ENCODE measurements around the gene DNAAF8.

- TF ChIP-seq, protein P1, sequence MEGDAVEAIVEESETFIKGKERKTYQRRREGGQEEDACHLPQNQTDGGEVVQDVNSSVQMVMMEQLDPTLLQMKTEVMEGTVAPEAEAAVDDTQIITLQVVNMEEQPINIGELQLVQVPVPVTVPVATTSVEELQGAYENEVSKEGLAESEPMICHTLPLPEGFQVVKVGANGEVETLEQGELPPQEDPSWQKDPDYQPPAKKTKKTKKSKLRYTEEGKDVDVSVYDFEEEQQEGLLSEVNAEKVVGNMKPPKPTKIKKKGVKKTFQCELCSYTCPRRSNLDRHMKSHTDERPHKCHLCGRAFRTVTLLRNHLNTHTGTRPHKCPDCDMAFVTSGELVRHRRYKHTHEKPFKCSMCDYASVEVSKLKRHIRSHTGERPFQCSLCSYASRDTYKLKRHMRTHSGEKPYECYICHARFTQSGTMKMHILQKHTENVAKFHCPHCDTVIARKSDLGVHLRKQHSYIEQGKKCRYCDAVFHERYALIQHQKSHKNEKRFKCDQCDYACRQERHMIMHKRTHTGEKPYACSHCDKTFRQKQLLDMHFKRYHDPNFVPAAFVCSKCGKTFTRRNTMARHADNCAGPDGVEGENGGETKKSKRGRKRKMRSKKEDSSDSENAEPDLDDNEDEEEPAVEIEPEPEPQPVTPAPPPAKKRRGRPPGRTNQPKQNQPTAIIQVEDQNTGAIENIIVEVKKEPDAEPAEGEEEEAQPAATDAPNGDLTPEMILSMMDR (IDR thresholded peaks at IDR 0.05; ENCODE audit: low read length), result no peak
- TF ChIP-seq EZH2phosphoT487 (IDR thresholded peaks at IDR 0.05; ENCODE audit: low read length), result no peak
Observed at GRCh38 chr16:4766875-4767628, 32.7 kb downstream of the DNAAF8 start, which contains the start of gene ZNF500.

Measured in MM.1S (cell line).